PC-3 (cell line): Measurements from ENCODE around the gene ZSCAN31. TPM values are rescaled to one million over a fixed set of nuclear protein-coding genes. Genes with fewer than 3 reads are reported as not detected.
"Not testable (repeated sequence)": the region's sequence is repeated elsewhere in the genome, so short reads cannot be mapped to it uniquely, and the experiment has no call there.

Experiments
- ATAC-seq: fragments of 200-7000 bp; cut with Tn5 transposase; 2 replicates; pipeline ENCODE4 v1.9.1; 2020; ENCODE audit warnings: mild to moderate bottlenecking, moderate library complexity
- BruUV-seq: library from RNA; stranded (reverse); fragments of 400-500 nt; replicated peaks from 2 replicates; lab custom pipeline; 2021; lab: Mats Ljungman, UMichigan
- CTCF ChIA-PET: fragments of 300-600 bp; sonication (Branson Sonifier 250); formaldehyde crosslinking; loops from one replicate; lab custom pipeline; 2022; ENCODE audit warnings: antibody characterized with exemption; lab: Charles Lee
- POLR2A ChIA-PET: fragments of 300-600 bp; sonication (Branson Sonifier 250); formaldehyde crosslinking; loops from one replicate; lab custom pipeline; 2022; ENCODE audit warnings: antibody characterized with exemption; ENCODE audit not compliant: unreplicated experiment; lab: Charles Lee
- DNase-seq: peaks from one replicate; pipeline ENCODE4 v3.0.0-alpha.2; 2015
- H2AFZ ChIP-seq: fragments of 300-600 bp; sonication (generic); 2 replicates; pipeline ENCODE4 v1.6.0; 2016; ENCODE audit warnings: antibody characterized with exemption, low read length
- H3F3A ChIP-seq: fragments of 300-600 bp; sonication (generic); one replicate; pipeline ENCODE4 v1.6.0; 2017; ENCODE audit warnings: antibody characterized with exemption, low read length, control low read depth, mild to moderate bottlenecking; ENCODE audit not compliant: unreplicated experiment
- H3K27ac ChIP-seq: fragments of 300-600 bp; sonication (generic); 2 replicates; pipeline ENCODE4 v1.5.1; 2016; ENCODE audit warnings: mild to moderate bottlenecking, low read length
- H3K27me3 ChIP-seq: fragments of 300-600 bp; sonication (generic); 2 replicates; pipeline ENCODE4 v1.6.1; 2016; ENCODE audit warnings: low read length, mixed read lengths
- H3K36me3 ChIP-seq: fragments of 300-600 bp; sonication (generic); 2 replicates; pipeline ENCODE4 v1.6.1; 2016; ENCODE audit warnings: low read depth, mixed run types, low read length, mixed read lengths
- H3K4me1 ChIP-seq: fragments of 300-600 bp; sonication (generic); 2 replicates; pipeline ENCODE4 v1.5.1; 2016; ENCODE audit warnings: low read length; ENCODE audit not compliant: insufficient read depth
- H3K4me2 ChIP-seq: fragments of 300-600 bp; sonication (generic); 2 replicates; pipeline ENCODE4 v1.6.0; 2016; ENCODE audit warnings: low read length
- H3K4me3 ChIP-seq: fragments of 300-600 bp; sonication (generic); 2 replicates; pipeline ENCODE4 v1.5.1; 2016; ENCODE audit warnings: mild to moderate bottlenecking, low read length, mixed read lengths
- H3K79me2 ChIP-seq: fragments of 300-600 bp; sonication (generic); 2 replicates; pipeline ENCODE4 v1.6.1; 2017; ENCODE audit warnings: low read length, mixed read lengths
- H3K9ac ChIP-seq: fragments of 300-600 bp; sonication (generic); 2 replicates; pipeline ENCODE4 v1.6.0; 2016; ENCODE audit warnings: mild to moderate bottlenecking, low read length
- H3K9me2 ChIP-seq: fragments of 300-600 bp; sonication (generic); replicated peaks from 2 replicates; pipeline ENCODE4 v1.6.1; 2016; ENCODE audit warnings: mixed run types, low read length, mixed read lengths
- H3K9me3 ChIP-seq: fragments of 300-600 bp; sonication (generic); 2 replicates; pipeline ENCODE4 v1.6.1; 2016; ENCODE audit warnings: low read length, mixed read lengths
- H4K20me1 ChIP-seq: fragments of 300-600 bp; sonication (generic); 2 replicates; pipeline ENCODE4 v1.6.1; 2016; ENCODE audit warnings: low read length, mixed read lengths
- EZH2 ChIP-seq: fragments of 300-600 bp; sonication (generic); IDR thresholded peaks from one replicate; pipeline ENCODE4 v1.6.1; 2017; ENCODE audit warnings: antibody characterized with exemption, mild to moderate bottlenecking, low read length; ENCODE audit not compliant: unreplicated experiment
- EZH2phosphoT487 ChIP-seq: fragments of 300-600 bp; sonication (generic); IDR thresholded peaks from 2 replicates; pipeline ENCODE4 v1.6.1; 2018; ENCODE audit warnings: mild to moderate bottlenecking, antibody characterized with exemption, low read length, borderline replicate concordance
- intact Hi-C: fragments of 100-400 bp; cut with micrococcal nuclease; formaldehyde crosslinking; loops from 2 replicates; pipeline ENCODE4 v1.9.0; 2023
- total RNA-seq: library from RNA; depleted of rRNA; stranded (reverse); fragments of >200 nt; gene quantifications from 2 replicates; pipeline ENCODE4 v1.2.3, GENCODE V29; 2014
- TF ChIP-seq, protein P1 (sequence below): fragments of 300-600 bp; sonication (generic); conservative IDR thresholded peaks from 2 replicates; pipeline ENCODE4 v1.5.1; 2017; ENCODE audit warnings: antibody characterized with exemption, low read depth, mild to moderate bottlenecking, low read length

Gene ZSCAN31
- total RNA-seq, 1 experiment from 2014 or later, result 16.9 TPM

DNA sequence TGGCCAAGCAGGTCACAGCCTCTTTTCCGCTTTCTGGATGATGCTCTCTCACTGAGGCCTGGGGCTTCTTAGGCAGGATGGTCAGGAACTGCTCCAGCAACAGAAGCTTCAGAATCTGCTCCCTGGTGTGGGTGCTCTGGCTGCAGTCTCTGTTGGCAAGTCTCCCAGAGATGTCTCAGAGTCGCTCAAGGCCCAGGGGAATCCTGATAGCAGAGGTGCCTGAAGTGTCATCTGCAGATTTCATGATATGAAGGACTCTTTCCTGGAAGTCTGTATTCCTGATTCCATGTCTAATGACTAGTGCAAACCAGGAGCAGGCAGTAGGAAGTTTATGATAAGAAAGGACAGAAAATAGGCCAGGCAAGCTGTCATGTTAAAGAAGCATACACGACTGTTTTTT, 20.3 kb downstream of the ZSCAN31 start:
- intact Hi-C loops, result no loop called here
- TF ChIP-seq EZH2phosphoT487 (no peak), EZH2 (no peak)
- TF ChIP-seq, protein P1, sequence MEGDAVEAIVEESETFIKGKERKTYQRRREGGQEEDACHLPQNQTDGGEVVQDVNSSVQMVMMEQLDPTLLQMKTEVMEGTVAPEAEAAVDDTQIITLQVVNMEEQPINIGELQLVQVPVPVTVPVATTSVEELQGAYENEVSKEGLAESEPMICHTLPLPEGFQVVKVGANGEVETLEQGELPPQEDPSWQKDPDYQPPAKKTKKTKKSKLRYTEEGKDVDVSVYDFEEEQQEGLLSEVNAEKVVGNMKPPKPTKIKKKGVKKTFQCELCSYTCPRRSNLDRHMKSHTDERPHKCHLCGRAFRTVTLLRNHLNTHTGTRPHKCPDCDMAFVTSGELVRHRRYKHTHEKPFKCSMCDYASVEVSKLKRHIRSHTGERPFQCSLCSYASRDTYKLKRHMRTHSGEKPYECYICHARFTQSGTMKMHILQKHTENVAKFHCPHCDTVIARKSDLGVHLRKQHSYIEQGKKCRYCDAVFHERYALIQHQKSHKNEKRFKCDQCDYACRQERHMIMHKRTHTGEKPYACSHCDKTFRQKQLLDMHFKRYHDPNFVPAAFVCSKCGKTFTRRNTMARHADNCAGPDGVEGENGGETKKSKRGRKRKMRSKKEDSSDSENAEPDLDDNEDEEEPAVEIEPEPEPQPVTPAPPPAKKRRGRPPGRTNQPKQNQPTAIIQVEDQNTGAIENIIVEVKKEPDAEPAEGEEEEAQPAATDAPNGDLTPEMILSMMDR, result no peak
- ATAC-seq, result no peak
- Histone ChIP-seq H3K4me1 (no peaks in the 10 kb centered on the region), H3K36me3 (no peaks in the 10 kb centered on the region), H3K9me2 (no peaks in the 10 kb centered on the region), H3K9me3 (no peaks in the 10 kb centered on the region), H4K20me1 (no peaks in the 10 kb centered on the region), H3K4me3 (no peak overlapping the region), H3K27ac (no peak overlapping the region), H3K79me2 (no peaks in the 10 kb centered on the region), H2AFZ (no peak overlapping the region), H3F3A (no peaks in the 10 kb centered on the region), H3K9ac (no peak overlapping the region), H3K4me2 (no peak overlapping the region), H3K27me3 (no peaks in the 10 kb centered on the region)
- ChIA-PET CTCF (no interaction called here), POLR2A (no interaction called here)
- DNase-seq, result peak; percentile 2
- no TSS peak for BruUV-seq

DNA sequence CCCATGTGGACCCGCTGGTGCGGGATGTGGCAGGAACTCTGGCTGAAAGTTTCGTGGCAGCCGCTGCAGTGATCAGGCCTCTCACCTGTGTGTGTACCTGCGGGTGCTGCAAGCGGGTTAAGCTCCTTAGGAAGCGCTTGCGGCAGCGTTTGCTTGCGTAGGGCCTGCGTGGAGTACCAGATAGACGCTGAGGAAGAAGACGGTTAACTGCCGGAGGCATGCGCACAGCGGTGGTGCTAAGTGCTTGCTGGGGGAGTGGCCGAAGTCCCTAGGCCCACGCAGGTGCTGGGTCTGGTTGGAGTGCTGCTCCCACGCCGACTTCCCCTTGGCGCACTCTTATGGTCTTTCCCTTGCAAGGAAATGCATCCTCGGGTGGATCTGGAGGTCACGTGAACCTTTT, 23.0 kb downstream of the ZSCAN31 start:
- Histone ChIP-seq H3K9ac (no peak overlapping the region), H3F3A (no peaks in the 10 kb centered on the region), H3K4me3 (no peak overlapping the region), H3K4me1 (no peaks in the 10 kb centered on the region), H3K4me2 (no peak overlapping the region), H3K27me3 (no peaks in the 10 kb centered on the region), H3K36me3 (no peaks in the 10 kb centered on the region), H3K79me2 (no peaks in the 10 kb centered on the region), H2AFZ (no peak overlapping the region), H3K27ac (no peak overlapping the region), H3K9me3 (no peaks in the 10 kb centered on the region), H3K9me2 (no peaks in the 10 kb centered on the region), H4K20me1 (no peaks in the 10 kb centered on the region)
- intact Hi-C loops, result no loop called here
- POLR2A ChIA-PET, result no interaction called here
- no TSS peak for BruUV-seq
- ATAC-seq, result no peak
- TF ChIP-seq, protein P1, result no peak
- TF ChIP-seq EZH2phosphoT487, result no peak
- TF ChIP-seq EZH2, result no peak
- CTCF ChIA-PET, result no interaction called here
- no peak for DNase-seq

DNA sequence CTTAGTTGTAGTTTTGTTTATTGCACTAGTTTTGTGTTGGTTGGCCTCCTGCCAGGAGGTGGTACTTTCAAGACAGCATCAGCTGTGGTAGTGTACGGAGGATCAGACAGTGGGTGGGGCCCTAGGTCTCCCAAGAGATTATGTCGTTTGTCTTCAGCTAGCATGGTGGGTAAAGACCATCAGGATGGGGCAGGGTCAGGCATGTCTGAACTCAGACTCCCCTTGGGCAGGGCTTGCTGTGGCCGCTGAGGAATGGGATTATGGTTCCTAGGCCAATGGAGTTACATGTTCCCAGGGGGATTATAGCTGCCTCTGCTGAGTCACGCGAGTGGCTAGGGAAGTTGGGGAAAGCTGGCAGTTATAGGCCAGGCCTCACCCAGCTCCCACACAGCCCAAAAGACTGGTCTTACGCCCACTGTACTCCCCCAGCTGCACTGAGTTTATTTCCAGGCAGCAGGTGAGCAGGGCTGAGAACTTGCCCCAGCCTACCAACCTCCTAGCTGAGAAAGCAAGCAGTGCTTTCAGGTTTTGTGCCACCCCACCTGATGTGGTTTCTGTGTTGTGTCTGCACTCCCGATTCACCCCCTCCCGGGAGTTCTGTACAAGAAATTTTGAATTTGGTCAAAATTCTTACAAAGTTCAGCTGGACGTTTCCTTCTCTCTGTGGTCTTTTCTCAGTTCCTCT, 24.7 kb downstream of the ZSCAN31 start:
- no peak for DNase-seq
- Histone ChIP-seq H3K27me3 (no peaks in the 10 kb centered on the region), H3K79me2 (no peaks in the 10 kb centered on the region), H3K4me3 (no peak overlapping the region), H3K4me1 (no peaks in the 10 kb centered on the region), H3K9me2 (no peaks in the 10 kb centered on the region), H3K9ac (no peak overlapping the region), H3F3A (no peaks in the 10 kb centered on the region), H2AFZ (no peak overlapping the region), H3K27ac (no peak overlapping the region), H4K20me1 (no peaks in the 10 kb centered on the region), H3K4me2 (no peak overlapping the region), H3K36me3 (no peaks in the 10 kb centered on the region), H3K9me3 (no peaks in the 10 kb centered on the region)
- no TSS peak for BruUV-seq
- ChIA-PET CTCF (no interaction called here), POLR2A (no interaction called here)
- ATAC-seq, result no peak
- intact Hi-C loops, result no loop called here
- no peak for TF ChIP-seq EZH2phosphoT487
- TF ChIP-seq, protein P1, result no peak
- no peak for TF ChIP-seq EZH2

DNA sequence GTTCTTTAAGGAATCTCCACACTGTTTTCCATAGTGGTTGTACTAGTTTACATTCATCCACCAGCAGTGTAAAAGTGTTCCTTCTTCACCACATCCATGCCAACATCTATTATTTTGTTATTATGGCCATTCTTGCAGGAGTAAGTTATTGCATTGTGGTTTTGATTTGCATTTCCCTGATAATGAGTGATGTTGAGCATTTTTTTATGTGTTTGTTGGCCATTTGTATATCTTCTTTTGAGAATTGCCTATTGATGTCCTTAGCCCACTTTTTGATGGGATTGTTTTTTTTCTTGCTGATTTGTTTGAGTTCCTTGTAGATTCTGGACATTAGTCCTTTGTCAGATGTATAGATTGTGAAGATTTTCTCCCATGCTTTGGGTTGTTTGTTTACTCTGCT, 29.6 kb downstream of the ZSCAN31 start:
- H3K4me1 ChIP-seq, H3K36me3 ChIP-seq, H2AFZ ChIP-seq, POLR2A ChIA-PET, BruUV-seq, H3K27ac ChIP-seq, H3K9ac ChIP-seq, H3K4me3 ChIP-seq, DNase-seq, H3F3A ChIP-seq, CTCF ChIA-PET, H4K20me1 ChIP-seq, H3K9me3 ChIP-seq, H3K27me3 ChIP-seq, ATAC-seq, H3K4me2 ChIP-seq, intact Hi-C loops, H3K9me2 ChIP-seq, H3K79me2 ChIP-seq: not testable (repeated sequence)
